Breast epithelium (tissue), 3 donors: ENCODE results near the gene RPS15.

Source experiments
- POLR2A ChIP-seq: fragments of 450-650 bp; IDR thresholded peaks from one replicate; pipeline ENCODE4 v1.6.1; 2016; ENCODE audit warnings: antibody characterized with exemption, mild to moderate bottlenecking, moderate library complexity
- TF ChIP-seq, protein P1 (sequence below), 3 donors: fragments of 450-650 bp; IDR thresholded peaks; one replicate each; pipeline ENCODE4 v1.5.1; 2016 to 2017; ENCODE audit warnings: antibody characterized with exemption in 3 of 3, mild to moderate bottlenecking in 3 of 3, moderate library complexity in 3 of 3

DNA sequence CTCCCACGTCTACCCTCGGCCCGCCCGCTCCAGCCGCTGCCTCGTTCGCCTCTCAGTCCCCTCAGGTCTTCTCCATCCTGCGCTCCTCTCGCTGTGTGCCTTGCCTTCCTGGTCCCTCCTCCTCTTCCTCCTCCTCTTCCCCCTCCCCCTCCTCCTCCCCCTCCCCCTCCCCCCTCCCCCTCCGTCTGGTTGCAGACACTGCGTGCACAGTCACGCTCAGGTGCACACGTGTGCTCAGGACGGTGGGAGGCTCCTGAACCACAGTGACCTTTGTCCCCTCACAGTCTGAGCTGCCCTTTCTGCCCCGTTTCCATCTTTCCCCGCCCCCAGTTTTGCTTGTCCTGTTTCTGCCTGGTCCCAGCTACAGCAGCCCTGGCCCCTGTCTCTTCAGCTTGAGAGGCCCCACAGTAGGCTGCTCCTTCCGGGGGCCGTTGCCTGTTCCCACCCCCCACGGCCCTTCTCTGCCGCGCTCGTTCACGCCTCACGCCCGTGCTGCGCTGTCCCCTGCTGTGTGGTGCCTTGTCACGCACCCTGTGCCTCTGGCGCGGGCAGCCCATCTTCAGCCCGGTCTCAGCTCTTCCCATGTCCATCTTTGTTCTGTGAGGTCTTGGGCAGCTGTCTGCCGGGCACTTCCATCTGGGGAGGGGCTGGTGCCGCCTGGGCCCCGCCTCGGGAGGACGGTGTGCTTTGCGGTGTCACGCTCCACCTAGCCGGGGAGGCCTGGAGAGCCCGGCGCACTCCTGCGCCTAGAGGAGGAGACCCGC, 13.8 kb upstream of the RPS15 start:
- TF ChIP-seq, protein P1, sequence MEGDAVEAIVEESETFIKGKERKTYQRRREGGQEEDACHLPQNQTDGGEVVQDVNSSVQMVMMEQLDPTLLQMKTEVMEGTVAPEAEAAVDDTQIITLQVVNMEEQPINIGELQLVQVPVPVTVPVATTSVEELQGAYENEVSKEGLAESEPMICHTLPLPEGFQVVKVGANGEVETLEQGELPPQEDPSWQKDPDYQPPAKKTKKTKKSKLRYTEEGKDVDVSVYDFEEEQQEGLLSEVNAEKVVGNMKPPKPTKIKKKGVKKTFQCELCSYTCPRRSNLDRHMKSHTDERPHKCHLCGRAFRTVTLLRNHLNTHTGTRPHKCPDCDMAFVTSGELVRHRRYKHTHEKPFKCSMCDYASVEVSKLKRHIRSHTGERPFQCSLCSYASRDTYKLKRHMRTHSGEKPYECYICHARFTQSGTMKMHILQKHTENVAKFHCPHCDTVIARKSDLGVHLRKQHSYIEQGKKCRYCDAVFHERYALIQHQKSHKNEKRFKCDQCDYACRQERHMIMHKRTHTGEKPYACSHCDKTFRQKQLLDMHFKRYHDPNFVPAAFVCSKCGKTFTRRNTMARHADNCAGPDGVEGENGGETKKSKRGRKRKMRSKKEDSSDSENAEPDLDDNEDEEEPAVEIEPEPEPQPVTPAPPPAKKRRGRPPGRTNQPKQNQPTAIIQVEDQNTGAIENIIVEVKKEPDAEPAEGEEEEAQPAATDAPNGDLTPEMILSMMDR (IDR thresholded peaks at IDR 0.05), result no peak
- TF ChIP-seq POLR2A, result no peak
